Activated CD4-positive, CD25-positive, alpha-beta regulatory T cell treated with anti-CD3 and anti-CD28 coated beads, Interleukin-2, amount 50 U/mL, for 24 hours (primary cell): Measurements from ENCODE around the gene ALAS2.
A peak's percentile ranks its signal among the peaks of the same experiment; 100 is the strongest.
"Not testable (repeated sequence)": the region's sequence is repeated elsewhere in the genome, so short reads cannot be mapped to it uniquely, and the experiment has no call there.

Experiments used
- ATAC-seq, 2 donors: fragments of 150-1000 bp; cut with Tn5 transposase; one replicate each; pipeline ENCODE4 v1.10.0; 2021; ENCODE audit warnings: mild to moderate bottlenecking in 1 of 2, moderate library complexity in 1 of 2

ALAS2 gene

DNA sequence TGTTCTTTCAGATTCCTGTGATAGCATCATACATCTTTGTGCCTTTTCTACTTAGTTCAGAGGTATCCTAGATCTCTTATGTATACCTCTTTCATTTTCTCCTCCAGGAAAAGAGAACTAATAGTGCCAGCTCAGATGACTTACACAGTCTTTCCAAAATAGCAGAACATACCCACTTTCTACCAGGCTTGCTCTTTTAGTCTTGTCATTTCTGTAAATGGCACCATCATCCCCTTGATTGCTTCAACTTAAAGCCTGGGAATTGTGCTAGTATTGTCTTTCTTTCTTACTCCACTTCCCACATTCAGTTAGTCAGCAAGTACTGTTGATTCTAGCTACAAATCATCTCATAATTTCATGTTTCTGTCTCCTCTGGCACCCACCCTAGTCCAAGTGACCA is 25.5 kb downstream of the ALAS2 start:
- no peak for ATAC-seq

DNA sequence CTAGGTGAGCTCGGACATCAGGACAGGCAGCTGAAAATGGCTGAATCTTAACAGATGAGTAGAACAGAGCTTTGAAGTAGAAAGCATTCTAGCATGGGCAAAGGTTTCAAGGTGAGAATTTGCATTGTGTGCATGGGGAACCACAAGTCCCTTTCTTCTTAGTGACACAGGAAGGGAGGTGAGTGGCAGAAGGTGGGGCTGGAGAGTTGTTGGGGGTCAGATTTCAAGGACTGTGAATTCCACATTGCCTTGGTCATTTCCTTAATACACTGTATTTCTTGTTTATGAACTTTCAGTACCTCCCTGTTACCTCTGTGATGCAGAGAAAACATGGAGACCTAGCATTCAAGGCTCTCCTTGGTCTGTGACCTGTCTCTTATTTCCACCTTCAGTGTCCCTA is 26.5 kb downstream of the ALAS2 start:
- ATAC-seq: no peak

DNA sequence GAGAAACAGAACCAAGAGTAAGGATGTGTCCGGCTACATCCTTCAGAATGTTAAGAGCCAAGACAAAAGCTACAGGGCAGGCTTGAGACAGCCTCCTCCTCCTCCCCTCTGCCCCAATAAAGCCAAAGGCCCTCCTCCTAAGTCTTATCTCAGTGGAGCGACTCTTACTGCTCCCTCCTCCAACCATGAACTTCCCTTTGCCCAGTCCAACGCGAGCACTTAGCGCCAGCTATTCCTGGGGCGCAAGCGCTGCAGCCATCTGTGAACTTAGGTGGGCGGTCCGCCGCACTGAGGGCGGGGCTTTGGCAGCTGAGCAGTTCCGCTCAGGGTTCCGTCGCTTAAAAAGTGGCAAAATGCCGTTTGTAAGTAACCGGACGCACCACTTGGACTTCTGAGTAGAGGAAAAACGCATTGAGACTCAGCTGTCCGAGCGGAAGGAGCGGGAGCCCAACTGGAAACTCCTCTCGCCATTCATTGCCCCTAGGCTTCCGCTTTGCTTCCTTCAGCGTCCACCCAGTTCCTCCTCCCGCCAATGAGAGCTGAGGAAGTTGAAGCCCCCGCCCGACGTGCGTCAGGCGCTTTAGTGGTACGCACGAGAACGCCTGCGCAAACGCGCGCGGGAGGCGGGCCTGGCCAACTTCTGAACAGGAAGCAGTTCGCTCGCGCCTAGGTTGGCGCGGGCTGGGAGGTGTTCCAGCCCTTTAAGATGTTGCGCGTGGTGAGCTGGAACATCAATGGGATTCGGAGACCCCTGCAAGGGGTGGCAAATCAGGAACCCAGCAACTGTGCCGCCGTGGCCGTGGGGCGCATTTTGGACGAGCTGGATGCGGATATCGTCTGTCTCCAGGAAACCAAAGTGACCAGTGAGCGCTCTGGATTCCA is 30.8 kb downstream of the ALAS2 start, which contains the start of gene APEX2:
Gene APEX2, plus strand, starts transcription at position 647 of the 882 bp plus-strand sequence. Its CDS starts 60 bp downstream, at position 707.
- peak; percentile 95 to 96 for ATAC-seq

DNA sequence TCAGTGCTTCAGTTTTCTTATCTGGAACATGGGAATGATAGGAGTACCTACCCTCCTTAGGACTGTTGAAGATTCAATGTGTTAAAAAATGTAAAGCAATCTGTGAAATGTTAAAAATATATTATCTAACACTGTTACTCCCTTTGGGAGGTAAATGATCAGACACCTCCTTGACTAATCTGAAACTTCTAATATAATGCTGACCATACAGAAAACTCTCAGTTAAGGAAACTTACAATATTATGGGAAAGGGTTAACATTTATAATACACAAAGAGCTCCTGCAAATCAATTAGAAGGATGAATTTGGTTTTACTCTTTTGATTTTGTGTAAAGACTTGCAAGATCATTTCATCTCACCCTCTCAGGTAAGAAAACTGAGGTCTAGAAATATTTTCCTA is 35.2 kb downstream of the ALAS2 start:
- no peak for ATAC-seq

DNA sequence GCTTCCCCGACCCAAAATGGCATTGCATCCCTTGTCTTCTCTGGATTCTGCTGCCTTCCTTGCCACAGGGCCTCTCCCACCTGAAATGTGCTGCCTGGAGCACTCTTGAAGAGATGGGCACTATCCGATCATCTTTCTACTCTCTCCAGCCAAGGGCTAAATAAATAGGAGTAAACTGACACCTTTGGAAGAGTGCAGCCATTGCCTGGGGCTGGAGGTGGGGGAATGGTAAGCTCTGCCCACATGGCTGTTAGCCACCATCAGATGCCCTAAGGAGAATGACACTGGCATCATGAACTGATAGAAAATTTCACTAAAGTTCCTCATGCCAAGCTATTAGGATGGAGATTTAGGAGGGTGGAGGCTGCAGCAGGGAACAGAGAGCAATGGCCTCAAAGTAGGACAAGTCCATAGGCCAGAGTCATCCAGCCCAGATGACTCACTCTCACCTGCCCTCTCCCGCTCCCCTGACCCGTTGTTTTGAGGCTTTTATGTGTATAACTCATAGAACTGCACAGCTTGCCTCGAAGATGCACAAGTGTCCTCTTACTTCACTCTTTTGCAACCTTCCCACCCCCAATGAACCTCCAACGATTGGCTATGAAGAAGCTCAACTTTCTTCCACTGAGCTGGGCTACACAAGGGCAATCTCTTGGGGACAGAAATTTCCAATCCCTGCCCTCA is 36.0 kb downstream of the ALAS2 start:
- no peak for ATAC-seq

DNA sequence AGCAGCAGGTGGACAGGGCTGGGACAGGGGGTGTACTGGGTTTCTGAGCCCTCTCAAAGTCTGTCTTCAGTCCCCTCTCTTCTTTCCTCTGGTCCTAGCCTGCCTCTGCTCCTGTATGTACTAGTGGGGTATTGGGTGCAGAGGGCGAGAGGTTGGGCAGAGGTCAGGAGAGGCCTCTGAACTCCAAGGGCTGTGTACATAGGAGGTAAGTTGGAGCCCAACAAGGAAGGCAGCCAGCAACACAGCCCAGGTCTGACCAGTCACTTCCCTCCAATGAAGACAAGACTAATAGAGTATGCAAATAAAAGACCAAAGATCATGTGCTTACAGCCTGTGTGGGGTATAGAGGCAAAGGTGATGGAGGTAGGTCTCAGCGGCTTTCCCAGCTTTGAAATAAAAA is 36.7 kb downstream of the ALAS2 start, which contains the start of gene PFKFB1:
Gene PFKFB1, minus strand, starts transcription at position 90 of the 400 bp plus-strand sequence. CDS start 181 bp downstream, outside the sequence.
- ATAC-seq: no peak

DNA sequence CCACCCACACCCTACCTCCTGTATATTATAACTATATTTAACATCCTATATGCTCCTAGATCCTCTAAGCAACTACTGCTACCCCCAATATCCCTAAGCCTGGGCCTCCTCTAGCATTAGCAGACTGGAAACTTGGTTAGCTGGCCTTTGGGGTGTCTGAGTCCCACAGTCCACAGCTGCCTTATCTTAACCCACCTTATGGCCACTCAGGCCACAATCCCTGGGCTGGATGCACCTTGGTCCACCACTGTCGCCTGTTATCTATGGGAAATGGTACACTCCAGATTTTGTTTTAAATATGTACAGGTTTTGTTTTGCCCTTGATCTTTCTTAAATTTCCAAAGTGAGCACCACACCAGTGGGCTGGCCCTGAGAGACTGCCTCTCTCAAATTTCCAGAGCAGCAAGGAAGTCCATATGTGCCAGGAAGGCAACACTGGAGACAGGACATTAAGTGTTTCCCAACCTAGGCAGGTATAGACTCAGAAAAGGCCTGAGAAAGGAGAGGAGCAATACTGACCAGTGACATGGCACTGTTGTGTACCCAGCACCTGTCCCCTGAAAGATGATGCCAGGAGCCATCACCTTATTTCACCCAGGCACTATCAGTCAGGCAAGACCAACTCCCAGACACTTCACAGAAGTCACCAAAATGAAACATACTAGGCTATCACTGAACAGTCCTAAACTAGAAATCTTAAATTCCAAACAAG is 37.7 kb downstream of the ALAS2 start:
- ATAC-seq: no peak

DNA sequence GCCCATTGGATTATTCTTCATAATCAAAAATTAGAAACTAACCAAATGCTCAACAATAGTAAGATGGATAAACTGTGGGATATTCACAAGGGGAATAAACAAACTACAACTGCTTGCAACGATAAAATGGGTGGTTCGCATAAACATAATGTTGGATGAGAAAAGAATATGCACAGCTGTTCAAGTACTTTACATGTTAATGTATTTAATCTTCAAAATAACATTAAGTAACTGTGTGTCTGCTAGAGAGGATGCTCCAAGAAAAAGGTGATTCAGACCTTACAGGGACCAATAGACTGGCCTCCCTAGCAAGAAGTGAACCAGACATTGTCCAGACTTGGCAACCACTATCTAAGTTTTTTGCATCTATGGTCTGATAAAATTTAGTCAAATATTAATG is 39.1 kb downstream of the ALAS2 start:
- no peak for ATAC-seq

DNA sequence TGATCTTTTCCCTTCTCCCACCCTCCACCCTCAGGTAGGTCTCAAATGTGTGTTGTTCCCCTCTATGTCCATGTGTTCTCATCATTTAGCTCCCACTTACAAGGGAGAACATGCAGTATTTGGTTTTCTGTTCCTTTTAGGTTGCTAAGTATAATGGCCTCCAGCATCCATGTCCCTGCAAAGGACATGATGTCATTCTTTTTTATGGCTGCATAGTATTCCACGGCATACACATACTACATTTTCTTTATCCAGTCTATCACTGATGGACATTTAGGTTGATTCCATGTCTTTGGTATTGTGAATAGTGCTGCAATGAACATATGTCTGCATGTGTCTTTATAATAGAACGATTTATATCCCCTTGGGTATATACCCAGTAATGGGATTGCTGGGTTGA is 47.5 kb downstream of the ALAS2 start:
- ATAC-seq: not testable (repeated sequence)

DNA sequence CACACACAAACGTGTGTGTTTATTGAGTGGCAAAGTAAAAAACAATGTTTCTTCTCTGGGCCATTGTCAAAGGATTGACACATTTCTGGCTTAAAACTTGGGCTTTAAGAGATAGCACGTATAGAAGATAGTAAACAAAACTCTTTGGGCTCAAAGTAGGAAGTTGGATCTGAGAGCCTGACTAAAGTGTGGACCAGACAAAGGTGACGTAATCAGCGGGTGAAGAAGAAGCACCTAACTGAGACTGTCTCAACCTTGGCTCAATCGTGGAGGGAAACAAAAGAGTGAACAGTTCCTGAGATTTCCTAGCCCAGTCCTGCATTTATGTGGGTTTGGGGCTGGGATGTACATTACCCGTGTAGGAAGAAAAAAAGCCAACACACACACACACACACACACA is 50.4 kb downstream of the ALAS2 start:
- no peak for ATAC-seq

DNA sequence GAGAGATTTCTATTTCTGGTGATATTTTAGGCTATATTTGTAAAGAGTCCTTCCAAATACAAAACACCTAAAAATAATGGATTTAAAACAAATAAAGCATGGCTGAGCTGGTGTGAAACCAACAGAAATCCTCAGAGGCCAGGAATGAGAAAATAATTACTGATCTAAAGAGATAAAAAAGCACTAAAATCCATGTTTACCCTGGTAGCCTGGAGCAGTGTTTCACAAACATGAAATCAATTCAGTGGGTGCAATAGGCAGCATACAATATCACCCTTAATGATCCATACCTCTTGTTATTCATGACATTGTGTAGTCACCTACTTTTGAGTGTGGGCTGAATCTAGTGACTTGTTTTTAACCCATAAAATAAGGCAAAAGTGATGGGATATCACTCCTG is 51.3 kb downstream of the ALAS2 start:
- ATAC-seq: no peak

DNA sequence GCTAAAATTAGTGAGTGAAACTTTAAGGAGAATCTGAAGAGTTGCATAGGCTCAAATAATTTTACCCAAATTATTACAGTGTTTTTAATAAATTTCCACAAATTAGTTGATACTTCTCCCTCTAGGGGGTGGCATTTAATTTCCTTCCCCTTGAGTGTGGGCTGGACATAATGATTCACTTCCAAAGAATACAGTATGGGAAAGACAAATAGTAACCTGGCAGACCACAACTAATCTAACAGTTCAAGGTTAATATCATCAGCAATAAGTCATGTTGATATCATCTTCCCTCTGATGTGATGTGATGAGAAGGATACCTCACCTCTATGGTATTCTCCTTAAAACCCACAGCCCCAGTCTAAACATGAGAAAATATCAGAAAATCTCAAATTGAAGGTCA is 52.3 kb downstream of the ALAS2 start:
- no peak for ATAC-seq

DNA sequence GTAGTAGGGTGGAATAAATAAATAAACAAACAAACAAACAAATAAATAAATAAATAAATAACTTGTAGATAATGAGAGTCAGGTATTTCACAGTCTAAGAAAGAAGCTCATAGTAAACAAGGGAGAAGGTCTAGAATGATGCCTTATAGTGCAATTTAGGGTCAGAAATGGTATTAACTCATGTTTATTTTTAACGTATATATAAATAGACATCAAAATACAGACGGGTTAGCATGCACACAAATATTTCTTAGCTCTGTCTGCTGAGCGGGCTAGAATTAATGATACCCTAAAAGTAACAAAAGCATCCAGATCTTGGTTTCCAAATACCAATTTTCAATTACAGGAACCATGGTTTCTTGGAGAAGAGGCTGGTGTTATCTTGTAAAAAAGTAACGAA is 53.4 kb downstream of the ALAS2 start:
- ATAC-seq: no peak

DNA sequence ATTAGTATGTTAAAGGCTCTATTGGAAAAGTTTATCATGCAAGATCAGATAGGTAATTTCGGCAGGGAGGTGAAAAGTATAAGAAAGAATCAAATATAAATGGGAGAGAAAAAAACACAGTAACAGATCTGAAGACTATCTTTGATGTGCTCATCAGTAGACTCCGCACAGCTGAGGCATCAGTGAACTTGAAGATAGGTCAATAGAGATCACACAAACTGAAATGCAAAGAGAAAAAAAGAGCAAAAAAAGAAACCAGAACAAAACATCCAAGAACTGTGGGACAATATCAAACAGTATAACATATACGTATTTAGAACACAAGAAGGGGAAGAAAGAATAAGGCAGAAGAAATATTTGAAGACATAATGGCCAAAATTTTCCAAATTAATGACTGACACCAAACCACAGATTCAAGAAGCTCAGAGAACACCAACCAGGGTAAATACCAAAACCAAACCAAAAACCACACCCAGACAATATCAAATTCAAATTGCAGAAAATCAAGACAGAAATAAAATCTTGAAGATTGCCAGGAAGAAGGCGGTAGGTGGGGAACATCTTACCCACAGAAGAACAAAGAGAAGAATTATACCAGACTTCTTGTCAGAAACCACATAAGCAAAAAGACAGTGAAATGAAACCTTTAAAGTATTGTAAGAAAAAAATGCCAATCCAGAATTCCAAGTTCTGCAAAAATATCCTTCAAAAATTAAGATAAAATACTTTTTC is 65.8 kb downstream of the ALAS2 start:
- no peak for ATAC-seq

DNA sequence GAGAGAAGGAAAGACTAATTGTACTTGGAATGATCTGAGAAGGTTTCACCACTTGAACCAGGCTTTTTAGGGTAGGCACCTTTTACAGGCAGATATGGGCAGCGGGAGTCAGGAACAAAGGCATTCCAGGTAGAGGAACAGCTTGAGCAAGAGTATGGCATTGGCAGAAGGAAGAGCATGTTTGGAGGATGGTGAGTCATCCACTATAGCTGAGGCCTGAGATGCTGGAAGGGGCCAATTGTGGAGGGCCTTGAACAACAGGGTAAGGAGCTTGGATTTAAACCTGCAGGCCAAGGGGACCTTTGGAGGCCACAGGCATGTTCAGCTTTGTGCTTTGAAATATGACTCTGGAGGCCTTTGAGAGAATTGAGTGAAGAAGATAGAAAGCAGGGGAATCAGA is 69.0 kb downstream of the ALAS2 start:
- ATAC-seq: no peak
